Activated naive CD8-positive, alpha-beta T cell (primary cell): ENCODE measurements around the gene AGAP2.

Experiments used
- H3K27ac Mint-ChIP-seq: one replicate; pipeline ENCODE4 v1.8.0; 2021; ENCODE audit warnings: mixed read lengths
- H3K27me3 Mint-ChIP-seq: one replicate; pipeline ENCODE4 v1.8.0; 2021; ENCODE audit warnings: mixed read lengths
- H3K36me3 Mint-ChIP-seq: one replicate; pipeline ENCODE4 v1.8.0; 2021; ENCODE audit warnings: mixed read lengths
- H3K4me1 Mint-ChIP-seq: one replicate; pipeline ENCODE4 v1.8.0; 2021; ENCODE audit warnings: low read depth, mixed read lengths
- H3K4me3 Mint-ChIP-seq: one replicate; pipeline ENCODE4 v1.8.0; 2021; ENCODE audit warnings: mild to moderate bottlenecking, mixed read lengths
- H3K9me3 Mint-ChIP-seq: one replicate; pipeline ENCODE4 v1.8.0; 2021; ENCODE audit warnings: low read depth, mixed read lengths

AGAP2 gene

GRCh38 chr12:57751432-57751787, 12.9 kb upstream of the AGAP2 start:
- Mint-ChIP-seq H3K36me3 (peaks cover 13% of the 10 kb centered on the region), H3K4me1 (peaks cover 53% of the 10 kb centered on the region), H3K9me3 (no peaks in the 10 kb centered on the region), H3K27me3 (no peaks in the 10 kb centered on the region), H3K27ac (peak overlapping the region; percentile 99), H3K4me3 (peak overlapping the region; percentile 99)

DNA sequence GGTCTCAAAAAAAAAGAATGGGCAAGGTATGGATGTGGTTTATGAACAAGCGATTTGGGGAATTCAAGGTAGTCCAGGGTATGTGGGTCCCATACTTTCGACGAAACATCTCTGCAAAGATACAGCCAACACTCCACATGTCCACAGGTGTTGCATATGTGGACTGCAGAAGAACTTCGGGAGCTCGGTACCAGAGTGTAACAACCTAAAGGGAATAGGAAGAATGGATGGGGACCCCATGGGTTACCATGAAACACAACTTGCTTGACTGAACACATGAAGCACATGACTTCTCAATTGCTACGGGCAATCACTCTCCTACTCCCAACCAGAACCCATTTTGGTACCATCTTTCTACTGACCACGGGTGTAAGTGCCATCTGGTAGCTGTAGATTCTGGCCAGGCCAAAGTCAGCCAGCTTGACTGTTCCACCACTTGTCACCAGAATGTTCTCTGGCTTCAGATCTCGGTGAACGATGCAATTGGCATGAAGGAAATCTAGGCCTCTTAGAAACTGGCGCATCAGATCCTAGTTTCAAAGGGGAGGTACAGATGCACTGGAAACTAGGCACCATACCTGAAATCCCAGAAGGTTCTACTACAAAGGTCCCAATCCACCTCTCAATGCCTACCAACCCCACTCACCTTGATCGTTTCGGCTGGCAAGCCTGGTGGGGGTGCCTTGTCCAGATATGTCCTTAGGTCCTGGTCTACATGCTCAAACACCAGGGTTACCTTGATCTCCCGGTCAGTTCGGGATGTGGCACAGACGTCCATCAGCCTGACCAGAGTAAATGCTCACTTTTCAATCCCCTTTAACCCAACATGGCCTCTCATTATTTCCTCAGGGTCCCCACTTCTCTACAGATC, 12.3 kb upstream of the AGAP2 start:
- H3K4me3 Mint-ChIP-seq = peak overlapping the region; percentile 99
- H3K4me1 Mint-ChIP-seq = peaks cover 54% of the 10 kb centered on the region
- H3K36me3 Mint-ChIP-seq = peaks cover 13% of the 10 kb centered on the region
- H3K27me3 Mint-ChIP-seq = no peaks in the 10 kb centered on the region
- no peaks in the 10 kb centered on the region for H3K9me3 Mint-ChIP-seq
- peak overlapping the region; percentile 99 for H3K27ac Mint-ChIP-seq

DNA sequence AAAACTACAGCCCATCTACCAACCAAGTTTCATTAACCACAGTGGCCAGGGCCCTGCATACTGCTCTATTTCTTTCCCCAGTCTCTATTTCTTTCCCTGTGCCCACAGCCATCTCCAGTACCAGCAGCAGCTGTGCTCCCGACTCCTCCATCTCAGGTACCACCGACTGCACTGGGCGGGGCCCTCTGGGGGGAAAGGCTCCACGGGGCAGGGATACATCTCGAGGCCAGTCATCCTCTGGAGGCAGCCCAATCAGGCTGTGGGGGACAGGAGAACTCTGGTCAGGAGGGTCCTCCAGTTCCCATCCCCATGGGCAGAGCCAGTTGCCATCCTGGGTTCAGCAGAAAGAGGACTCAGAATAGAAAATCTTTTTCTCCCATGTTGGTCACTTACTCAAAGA, 10.5 kb upstream of the AGAP2 start:
- Mint-ChIP-seq H3K9me3 (no peaks in the 10 kb centered on the region), H3K4me3 (peak overlapping the region; percentile 30), H3K27me3 (no peaks in the 10 kb centered on the region), H3K4me1 (peaks cover 60% of the 10 kb centered on the region), H3K36me3 (peaks cover 13% of the 10 kb centered on the region), H3K27ac (no peak overlapping the region)

- H3K27me3 Mint-ChIP-seq = no peaks in the 10 kb centered on the region
- H3K4me1 Mint-ChIP-seq = peaks cover 55% of the 10 kb centered on the region
- H3K4me3 Mint-ChIP-seq = peak overlapping the region; percentile 96
- H3K27ac Mint-ChIP-seq = peak overlapping the region; percentile 97
- no peaks in the 10 kb centered on the region for H3K9me3 Mint-ChIP-seq
- peaks cover 5% of the 10 kb centered on the region for H3K36me3 Mint-ChIP-seq
Observed at GRCh38 chr12:57746025-57746424, 7.5 kb upstream of the AGAP2 start.

GRCh38 chr12:57745485-57745881, 6.9 kb upstream of the AGAP2 start:
- Mint-ChIP-seq H3K9me3 (no peaks in the 10 kb centered on the region), H3K36me3 (peaks cover 3% of the 10 kb centered on the region), H3K27ac (peak overlapping the region; percentile 97), H3K4me3 (peak overlapping the region; percentile 96), H3K4me1 (peaks cover 55% of the 10 kb centered on the region), H3K27me3 (no peaks in the 10 kb centered on the region)

DNA sequence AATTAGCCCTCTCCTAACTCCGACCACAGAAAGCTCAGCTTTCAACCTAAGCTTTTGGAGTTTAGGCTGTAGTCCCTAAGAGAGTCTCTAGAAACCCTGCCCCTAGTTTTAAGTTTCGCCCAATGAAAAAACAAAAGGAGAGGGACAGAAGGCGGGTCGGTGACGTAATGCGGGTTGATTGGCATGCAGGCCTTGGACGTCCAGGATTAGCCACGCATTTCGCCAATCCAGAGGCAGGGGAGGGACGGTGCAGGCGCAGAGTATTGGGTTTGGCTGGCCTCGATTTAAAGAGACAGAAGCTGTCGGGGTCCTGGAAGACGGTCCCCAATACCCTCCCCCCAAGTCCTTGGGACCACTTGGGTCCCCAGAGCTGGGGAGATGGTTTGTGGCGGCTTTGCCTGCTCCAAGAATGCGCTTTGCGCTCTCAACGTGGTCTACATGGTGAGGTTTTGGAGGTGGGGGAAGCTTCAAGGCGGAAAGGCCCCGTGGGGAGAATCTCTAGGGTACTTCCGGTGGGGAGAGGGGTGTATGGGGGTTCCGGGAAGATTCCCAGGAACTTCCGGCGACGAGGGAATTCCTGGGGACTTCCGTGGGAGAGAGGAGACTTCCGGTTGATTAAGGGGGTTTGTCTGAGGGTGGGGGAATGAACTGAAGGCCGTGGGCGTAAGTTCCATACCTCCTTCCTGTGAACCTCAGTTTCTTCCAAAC, 6.4 kb upstream of the AGAP2 start, which contains the start of gene TSPAN31:
Gene TSPAN31, plus strand, starts transcription at position 263 of the 708 bp plus-strand sequence. Its CDS starts 116 bp downstream, at position 379.
- H3K36me3 Mint-ChIP-seq = no peaks in the 10 kb centered on the region
- peak within 1 kb of the TSS; percentile 96 for H3K4me3 Mint-ChIP-seq
- no peaks in the 10 kb centered on the region for H3K27me3 Mint-ChIP-seq
- no peaks in the 10 kb centered on the region for H3K9me3 Mint-ChIP-seq
- peak within 1 kb of the TSS; percentile 97 for H3K27ac Mint-ChIP-seq
- H3K4me1 Mint-ChIP-seq = peaks cover 54% of the 10 kb centered on the region

DNA sequence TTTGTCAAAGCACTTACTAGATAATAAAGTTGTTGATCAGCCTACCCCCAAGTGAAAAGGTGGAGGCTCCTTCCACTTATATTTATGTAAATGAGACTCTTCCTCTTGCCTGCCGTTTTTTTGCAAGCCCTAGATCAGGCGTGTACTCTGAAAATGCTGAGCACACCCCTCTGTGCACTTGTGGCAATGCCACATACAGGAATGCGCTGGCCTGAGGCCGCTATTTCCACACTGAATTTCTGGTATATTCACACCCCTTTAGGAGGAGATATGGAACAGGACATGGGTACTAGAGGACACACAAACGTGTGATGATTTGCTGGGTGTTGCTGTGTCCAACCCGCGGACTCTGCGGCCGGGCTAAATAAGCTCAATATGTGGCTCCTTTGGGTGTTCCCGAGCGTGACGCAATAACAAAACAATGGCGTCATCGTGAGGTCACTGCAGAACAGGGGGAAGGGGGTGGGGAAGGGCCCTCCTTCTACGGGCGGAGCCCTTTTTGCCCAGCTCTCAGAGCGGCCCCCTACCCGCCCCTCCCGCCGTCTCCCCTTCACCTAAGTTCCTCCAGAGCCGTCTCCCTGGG, 5.7 kb upstream of the AGAP2 start:
- H3K36me3 Mint-ChIP-seq = no peaks in the 10 kb centered on the region
- H3K27me3 Mint-ChIP-seq = no peaks in the 10 kb centered on the region
- H3K27ac Mint-ChIP-seq = peak overlapping the region; percentile 97
- H3K4me3 Mint-ChIP-seq = peak overlapping the region; percentile 96
- H3K9me3 Mint-ChIP-seq = no peaks in the 10 kb centered on the region
- peaks cover 60% of the 10 kb centered on the region for H3K4me1 Mint-ChIP-seq

DNA sequence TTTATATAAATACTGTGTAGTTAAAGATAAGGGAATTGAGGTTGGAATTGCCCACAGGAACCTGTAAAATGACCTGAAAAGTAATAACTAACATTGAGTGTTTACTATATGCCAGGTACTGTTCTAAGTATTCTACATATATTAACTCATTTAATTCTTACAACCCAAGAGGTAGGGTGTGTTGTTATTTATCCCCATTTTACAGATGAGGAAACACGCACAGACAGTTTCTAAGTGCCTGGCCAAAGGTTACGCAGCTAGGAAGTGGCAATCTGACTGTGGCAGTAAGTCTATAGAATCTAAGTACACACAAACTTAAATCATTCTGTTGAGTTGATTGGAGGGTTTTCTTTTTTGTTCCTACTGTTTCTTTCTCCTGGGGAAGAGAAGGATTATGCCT, 5.2 kb upstream of the AGAP2 start:
- H3K4me3 Mint-ChIP-seq = peak overlapping the region; percentile 96
- peaks cover 65% of the 10 kb centered on the region for H3K4me1 Mint-ChIP-seq
- no peaks in the 10 kb centered on the region for H3K9me3 Mint-ChIP-seq
- H3K27me3 Mint-ChIP-seq = no peaks in the 10 kb centered on the region
- no peaks in the 10 kb centered on the region for H3K36me3 Mint-ChIP-seq
- H3K27ac Mint-ChIP-seq = peak overlapping the region; percentile 6

- peak overlapping the region; percentile 83 for H3K27ac Mint-ChIP-seq
- no peaks in the 10 kb centered on the region for H3K9me3 Mint-ChIP-seq
- H3K27me3 Mint-ChIP-seq = no peaks in the 10 kb centered on the region
- H3K4me3 Mint-ChIP-seq = peak overlapping the region; percentile 90
- H3K36me3 Mint-ChIP-seq = no peaks in the 10 kb centered on the region
- peaks cover 64% of the 10 kb centered on the region for H3K4me1 Mint-ChIP-seq
Observed at GRCh38 chr12:57741844-57742738, 3.5 kb upstream of the AGAP2 start.

GRCh38 chr12:57741413-57741789, 2.9 kb upstream of the AGAP2 start:
- no peaks in the 10 kb centered on the region for H3K9me3 Mint-ChIP-seq
- no peaks in the 10 kb centered on the region for H3K36me3 Mint-ChIP-seq
- H3K27me3 Mint-ChIP-seq = no peaks in the 10 kb centered on the region
- H3K4me3 Mint-ChIP-seq = peak overlapping the region; percentile 90
- H3K4me1 Mint-ChIP-seq = peaks cover 65% of the 10 kb centered on the region
- peak overlapping the region; percentile 83 for H3K27ac Mint-ChIP-seq

- no peaks in the 10 kb centered on the region for H3K36me3 Mint-ChIP-seq
Observed at GRCh38 chr12:57740656-57741412, 2.3 kb upstream of the AGAP2 start.

DNA sequence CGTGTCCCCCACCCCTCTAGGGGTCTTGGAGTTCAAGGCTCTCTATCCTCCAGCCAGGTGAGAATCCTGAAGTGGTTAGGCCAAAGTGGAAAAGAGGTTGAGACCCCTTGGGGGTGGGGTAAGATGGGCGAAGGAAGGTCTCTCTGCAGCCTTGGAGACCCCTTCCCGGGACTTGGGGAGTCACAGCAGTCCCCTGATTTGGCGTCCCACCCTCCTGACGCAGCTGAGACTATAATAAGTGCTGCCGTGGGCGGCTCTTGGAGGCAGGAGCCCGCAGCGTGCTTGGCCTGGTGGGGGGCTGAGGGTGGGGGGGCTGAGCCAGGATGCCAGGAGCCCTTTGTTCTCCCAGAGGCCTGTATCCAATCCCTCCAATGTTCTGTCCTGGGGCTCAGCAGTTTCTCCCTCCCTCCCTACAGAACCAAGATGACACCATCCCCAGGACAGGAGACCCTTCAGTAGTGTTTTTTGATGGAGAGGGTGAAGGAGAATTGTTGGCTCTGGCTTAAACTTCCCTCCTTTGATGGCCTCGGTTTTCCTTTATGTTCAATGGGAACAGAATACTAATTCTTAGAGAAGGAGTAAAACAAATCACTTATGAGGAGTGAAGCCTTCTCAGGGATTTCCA, 1.5 kb upstream of the AGAP2 start:
- Mint-ChIP-seq H3K27ac (peak overlapping the region; percentile 69), H3K27me3 (no peaks in the 10 kb centered on the region), H3K36me3 (no peaks in the 10 kb centered on the region), H3K4me1 (peaks cover 58% of the 10 kb centered on the region), H3K9me3 (no peaks in the 10 kb centered on the region), H3K4me3 (peak overlapping the region; percentile 90)

More at GRCh38 chr12:57740656-57741412, 2.3 kb upstream of the AGAP2 start:
- no peaks in the 10 kb centered on the region for H3K27me3 Mint-ChIP-seq
- H3K4me1 Mint-ChIP-seq = peaks cover 61% of the 10 kb centered on the region
- H3K27ac Mint-ChIP-seq = peak overlapping the region; percentile 83
- H3K4me3 Mint-ChIP-seq = peak overlapping the region; percentile 90
- no peaks in the 10 kb centered on the region for H3K9me3 Mint-ChIP-seq

GRCh38 chr12:57739387-57739786, 845 bp upstream of the AGAP2 start:
- H3K9me3 Mint-ChIP-seq = no peaks in the 10 kb centered on the region
- peak overlapping the region; percentile 69 for H3K27ac Mint-ChIP-seq
- no peaks in the 10 kb centered on the region for H3K27me3 Mint-ChIP-seq
- H3K4me1 Mint-ChIP-seq = peaks cover 55% of the 10 kb centered on the region
- peak overlapping the region; percentile 79 for H3K4me3 Mint-ChIP-seq
- peaks cover 3% of the 10 kb centered on the region for H3K36me3 Mint-ChIP-seq
